TTC549 (cell line): Measurements from ENCODE around the gene DOHH.

Experiments
- FAIRE-seq: peaks from 2 replicates; lab custom pipeline; 2012; peaks lifted over from hg19 to GRCh38; lab: Jason Lieb, UNC

Gene DOHH

DNA sequence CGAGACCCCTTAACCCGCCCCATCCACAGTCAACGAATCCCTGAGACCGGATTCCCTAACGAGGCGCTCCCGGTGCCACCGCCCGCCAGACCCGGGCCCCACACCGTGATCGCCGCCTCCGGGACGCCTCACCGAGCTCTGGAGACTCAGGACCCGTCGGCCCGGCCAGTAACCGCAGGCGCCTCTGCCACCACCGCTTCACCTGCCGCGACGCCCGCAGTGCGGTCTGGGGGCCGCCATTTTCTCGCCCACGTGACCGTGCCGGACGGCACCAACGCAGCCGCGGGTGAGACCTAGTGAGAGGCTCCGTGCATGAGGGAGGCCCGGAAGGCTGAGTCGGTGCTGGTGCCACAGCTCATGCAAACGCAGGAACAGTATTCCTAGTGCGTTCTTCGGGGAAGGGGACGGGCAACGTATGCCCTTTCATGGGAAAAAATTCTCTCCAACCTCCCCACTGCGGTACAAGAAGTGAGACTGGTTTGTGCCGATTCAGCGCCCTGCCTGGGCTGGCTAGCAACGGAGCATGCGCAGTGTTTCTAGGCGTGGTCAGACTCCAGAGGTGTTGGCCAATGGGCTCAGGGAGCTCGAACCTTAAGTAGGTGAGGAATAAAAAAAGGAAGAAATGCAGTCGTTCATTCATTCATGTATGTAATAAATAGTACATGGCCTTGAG is at the start of gene DOHH:
TSS of gene DOHH (minus strand) at position 246 of the 673 bp plus-strand sequence. CDS start 3,860 bp downstream, outside the sequence.
- peak; percentile 76 for FAIRE-seq

DNA sequence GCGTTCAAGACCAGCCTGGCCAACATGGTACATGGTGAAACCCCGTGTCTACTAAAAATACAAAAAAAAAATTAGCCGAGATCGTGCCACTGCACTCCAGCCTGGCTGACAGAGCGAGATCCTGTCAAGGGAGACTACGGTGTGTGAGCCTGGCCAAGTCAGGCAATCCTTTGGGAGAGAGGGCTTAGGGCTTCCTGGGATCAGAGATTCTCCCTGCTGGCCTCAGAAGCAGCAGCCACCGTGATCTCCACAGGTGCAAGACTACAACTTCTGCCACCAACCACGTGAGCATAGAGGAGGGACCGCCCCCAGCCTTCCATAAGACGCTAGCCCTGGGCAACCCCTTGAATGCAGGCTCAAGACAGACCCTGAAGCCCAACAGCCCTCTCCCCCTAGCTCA is 49.3 kb upstream of the DOHH start:
- no peak for FAIRE-seq

GRCh38 chr19:3548606-3549005 is 48.1 kb upstream of the DOHH start:
- FAIRE-seq: no peak

DNA sequence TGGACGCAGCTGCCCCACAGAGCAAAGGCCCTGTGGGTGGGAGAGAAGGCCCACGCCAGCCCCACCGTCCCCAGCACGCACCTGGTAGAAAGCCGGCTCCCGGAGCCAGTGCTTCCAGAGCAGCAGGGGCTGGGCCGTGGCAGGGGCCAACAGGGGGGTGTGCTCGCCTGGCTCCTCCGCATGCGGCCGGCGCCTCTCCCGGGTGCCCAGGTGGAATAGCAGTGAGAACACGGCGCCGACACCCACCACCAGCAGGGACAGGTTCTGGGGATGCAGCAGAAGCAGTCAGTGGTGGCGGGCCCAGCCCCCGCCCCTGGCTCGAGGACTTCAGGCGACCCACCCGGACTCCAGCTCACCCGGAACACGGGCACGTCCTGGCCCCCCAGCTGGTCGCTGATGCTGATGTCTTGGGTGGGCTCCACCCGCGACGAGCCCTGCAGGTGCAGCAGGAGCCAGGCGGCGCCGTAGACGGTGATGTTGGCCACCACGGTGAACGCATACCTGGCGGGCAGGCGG is 47.4 kb upstream of the DOHH start:
- no peak for FAIRE-seq

- FAIRE-seq: no peak
Measured at GRCh38 chr19:3547301-3547731, 46.8 kb upstream of the DOHH start.

- no peak for FAIRE-seq
Measured at GRCh38 chr19:3546119-3546518, 45.6 kb upstream of the DOHH start.

DNA sequence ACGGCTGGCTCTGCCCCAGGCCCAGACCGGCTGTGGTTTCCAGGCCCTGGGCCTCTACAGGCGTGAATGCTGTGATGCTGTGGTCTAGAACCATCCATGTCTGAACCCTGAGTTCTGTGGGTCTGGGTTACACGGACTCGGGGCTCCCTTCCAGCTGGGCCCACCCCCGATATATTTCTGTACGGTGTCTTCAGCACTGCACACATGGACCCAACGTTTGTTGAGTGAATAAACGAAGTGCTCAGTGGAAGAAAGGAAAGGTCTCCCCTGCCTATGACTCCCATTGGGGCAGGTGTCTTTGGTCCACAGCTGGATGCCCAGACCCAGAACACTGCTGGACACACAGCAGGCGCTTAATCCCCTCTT is 45.2 kb upstream of the DOHH start:
- no peak for FAIRE-seq

DNA sequence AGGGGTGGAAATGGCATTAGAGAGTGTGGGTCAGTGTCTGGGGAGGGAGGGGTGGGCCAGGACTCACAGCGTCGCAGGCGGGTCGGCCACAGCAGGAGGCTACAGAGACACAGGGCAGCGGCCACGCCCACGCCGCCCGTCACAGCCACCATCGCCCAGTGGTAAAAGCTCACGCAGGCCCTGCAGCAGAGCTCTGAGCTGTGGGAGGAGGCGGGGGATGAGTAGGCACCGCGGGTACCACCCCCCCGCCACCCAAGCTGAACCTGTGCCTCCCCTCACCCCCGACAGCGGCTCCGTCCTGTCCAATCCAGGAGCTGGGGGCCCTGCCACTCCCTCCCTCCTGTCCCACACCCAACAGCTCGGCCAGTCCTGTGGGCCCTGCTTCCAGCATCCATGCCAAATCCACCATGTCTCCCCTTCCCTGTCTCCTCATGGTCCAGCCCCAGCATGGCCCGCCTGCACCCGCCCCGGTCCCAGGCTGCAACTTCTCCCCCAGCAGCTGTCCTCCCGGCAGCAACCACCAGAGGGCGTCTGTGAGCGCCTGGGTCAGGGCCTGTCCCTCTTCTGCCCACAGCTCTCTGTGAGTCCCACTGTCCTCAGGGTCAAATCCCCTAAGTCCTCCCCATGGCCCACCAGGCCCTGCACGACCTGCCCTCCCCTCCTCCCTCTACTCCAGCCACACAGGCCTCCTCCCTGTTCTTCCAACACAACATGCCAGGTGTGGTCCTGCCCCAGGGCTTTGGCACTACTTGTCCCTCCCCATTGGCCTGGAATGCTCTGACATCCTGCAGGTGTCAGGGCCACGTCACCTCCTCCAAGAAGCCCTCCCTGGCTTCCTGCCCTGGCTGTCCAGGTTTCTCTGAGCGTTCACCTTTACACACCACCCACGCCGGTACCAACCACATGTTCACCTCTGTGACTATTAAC is 44.5 kb upstream of the DOHH start:
- no peak for FAIRE-seq

DNA sequence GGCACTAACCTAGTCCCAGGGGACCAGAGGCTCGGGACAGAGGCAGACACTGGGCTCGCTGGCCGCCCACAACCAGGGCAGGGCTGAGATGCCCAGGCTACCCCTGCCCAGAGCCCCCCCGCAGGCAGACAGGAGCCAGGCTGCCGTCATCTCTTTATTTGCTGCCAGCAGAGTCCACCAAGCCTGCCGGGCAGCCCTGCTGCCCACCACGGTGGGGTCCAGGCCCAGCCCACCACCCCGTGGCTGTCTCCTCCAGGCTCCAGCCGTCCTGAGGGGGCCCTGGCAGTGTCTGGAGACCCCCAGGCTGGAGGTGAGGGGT is 43.5 kb upstream of the DOHH start:
- FAIRE-seq: no peak

DNA sequence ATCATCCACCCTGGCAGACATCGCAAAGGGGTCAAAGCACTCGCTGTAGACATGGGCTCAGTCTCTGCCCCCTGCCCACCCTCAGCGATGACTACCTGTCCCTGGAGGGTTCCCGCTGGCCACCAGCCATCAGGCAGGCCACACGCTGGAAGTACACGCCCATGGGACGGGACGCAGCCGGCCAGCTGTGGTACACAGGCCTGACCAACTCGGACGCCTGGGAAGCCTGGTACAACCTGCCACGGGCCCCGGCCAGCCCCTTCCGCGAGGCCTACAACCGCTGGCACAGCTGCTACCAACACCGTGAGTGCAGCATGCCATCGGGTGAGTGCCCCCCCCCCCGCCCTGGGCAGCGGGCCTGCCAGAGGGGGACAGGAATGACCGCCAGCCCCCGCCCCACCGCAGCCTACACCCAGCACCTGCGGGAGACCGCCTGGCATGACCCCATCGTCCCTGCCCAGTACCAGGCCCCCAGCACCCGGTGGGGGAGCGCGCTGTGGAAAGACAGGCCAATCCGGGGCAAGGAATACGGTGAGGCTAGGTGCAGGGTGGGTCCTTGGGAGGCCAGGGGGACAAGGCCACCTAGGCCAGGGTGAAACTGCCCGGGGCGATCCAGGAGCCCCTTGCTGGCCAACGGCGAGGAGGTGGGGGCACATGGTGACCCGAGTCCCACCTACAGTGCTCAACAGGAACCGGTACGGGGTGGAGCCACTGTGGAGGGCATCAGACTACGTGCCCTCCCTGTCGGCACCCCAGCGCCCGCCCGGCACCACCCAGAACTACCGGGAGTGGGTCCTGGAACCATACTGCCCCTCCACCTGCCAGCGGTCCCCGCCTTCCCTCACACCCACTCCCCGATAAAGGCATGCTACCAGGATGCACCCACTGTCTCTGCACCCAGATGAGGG is 42.9 kb upstream of the DOHH start:
- no peak for FAIRE-seq

GRCh38 chr19:3539756-3540118 is 39.3 kb upstream of the DOHH start:
- no peak for FAIRE-seq

DNA sequence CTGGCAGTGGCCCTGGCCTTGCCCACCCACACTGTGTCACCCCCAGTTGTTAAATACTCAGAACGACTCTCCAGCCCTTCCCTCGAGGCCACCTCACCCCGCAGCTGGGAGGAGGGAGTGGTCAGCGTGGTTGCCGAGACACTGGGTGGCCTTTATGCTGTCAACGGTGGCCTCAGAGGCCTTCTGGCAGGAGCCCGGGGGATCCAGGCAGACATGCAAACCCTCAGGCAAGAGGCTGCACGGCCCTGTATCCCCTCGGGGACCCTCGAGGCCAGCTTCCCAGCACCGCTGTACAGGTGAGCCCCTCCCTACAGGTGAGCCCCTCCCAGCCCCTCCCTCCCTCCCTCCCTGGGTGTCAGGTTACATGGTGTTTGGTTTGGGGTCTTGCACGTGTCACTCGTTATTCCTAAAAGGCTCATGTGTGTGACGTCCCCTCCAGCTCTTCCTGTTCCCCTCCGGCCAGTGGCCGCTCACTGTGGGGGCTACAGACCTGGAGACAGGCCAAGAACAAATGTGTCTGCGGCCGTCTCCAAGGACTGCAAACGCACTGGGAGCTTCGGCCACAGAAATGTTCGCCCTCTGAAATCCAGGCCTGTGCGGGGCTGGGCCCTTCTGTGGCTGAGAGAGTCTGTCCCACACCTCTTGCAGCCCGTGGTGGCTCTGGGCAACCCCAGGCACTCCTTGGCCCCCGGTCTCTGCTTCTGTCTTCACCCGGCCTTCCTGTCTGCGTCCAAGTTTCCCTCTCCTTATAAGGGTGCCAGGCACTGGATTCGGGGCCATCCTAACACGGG is 38.7 kb upstream of the DOHH start, which contains the start of gene TEKTIP1:
TSS of gene TEKTIP1 (plus strand) at position 210 of the 791 bp plus-strand sequence. CDS start at position 214, 4 bp downstream.
- FAIRE-seq: no peak

GRCh38 chr19:3538258-3538929 is 37.9 kb upstream of the DOHH start:
- no peak for FAIRE-seq

DNA sequence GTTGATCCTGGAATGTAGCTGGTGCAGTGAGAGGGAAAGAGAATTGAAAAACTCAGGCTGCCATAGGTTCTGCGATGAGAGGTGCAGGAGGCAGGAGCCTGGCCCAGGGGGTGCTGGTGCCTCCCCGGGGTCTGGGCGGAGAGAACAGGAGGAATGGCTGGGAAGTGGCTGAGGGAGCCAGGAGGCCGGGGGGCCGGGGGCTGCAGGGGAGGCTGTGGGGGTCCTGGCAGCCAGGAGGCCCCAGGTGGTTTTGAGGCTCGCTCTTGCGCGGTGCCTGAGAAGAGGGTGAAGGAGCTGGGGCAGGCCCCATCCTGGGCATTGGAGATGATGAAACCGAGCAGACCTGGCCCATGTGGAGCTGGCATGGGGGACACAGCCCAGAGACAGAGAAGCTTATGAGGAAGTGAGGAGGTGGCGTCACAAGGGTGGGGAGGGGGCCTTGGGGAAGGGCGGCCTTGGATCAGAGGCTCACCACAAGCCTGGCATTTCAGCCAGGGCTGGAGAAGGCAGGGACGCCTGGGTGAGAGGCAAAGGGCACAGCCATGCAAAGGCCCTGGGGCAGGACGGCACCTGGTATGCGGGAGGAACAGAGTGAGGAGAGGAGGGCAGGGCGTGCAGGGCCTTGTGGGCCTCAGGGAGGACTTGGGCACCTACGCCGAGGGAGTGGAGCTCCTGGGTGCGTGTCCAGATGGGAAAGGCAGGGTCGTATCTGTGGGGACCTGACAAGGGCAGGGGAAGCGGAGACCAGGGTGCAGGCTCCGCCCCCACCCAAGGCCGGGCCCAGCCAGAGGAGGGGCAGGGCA is 37.2 kb upstream of the DOHH start:
- no peak for FAIRE-seq

GRCh38 chr19:3537101-3537437 is 36.6 kb upstream of the DOHH start:
- FAIRE-seq: no peak

- FAIRE-seq: no peak
Measured at GRCh38 chr19:3536429-3537100, 36.1 kb upstream of the DOHH start.

DNA sequence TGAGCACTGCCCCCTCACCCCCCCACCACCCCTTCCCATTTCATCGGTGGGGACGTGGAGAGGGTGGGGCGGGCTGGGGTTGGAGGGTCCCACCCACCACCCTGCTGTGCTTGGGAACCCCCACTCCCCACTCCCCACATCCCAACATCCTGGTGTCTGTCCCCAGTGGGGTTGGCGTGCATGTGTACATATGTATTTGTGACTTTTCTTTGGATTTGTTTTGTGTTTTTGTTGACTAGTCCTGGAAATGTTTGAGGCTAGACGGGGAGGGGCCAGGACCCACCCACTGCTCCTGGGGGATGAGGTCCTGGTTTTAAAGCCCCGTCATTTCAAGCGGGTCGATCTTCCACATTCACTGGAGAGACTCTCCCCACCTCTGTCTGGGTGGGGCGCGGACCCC is 35.5 kb upstream of the DOHH start:
- FAIRE-seq: no peak

- no peak for FAIRE-seq
Measured at GRCh38 chr19:3535563-3535965, 35.1 kb upstream of the DOHH start.

DNA sequence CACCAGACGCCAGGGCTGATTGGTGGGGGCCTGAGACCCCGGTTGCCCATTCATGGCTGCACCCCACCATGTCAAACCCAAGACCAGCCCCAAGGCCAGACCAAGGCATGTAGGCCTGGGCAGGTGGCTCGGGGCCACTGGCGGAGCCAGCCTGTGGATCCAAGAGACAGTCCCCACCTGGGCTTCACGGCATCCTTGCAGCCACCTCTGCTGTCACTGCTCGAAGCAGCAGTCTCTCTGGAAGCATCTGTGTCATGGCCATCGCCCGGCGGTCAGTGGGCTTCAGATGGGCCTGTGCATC is 34.7 kb upstream of the DOHH start:
- FAIRE-seq: no peak
